Osteoblast (primary cell): Measurements from ENCODE around the gene MCRS1. TPM values are rescaled to one million over a fixed set of nuclear protein-coding genes. Genes with fewer than 3 reads are reported as not detected.

Experiments used
- DNase-seq: peaks from one replicate; pipeline ENCODE4 v3.0.0; 2011; ENCODE audit warnings: low spot score, mixed read lengths; ENCODE audit not compliant: insufficient read length; ENCODE audit errors: missing footprints
- H2AFZ ChIP-seq: 2 replicates; pipeline ENCODE4 v1.6.0; 2011; ENCODE audit warnings: mild to moderate bottlenecking, low read length
- H3K27ac ChIP-seq: 2 replicates; pipeline ENCODE4 v1.5.1; 2011; ENCODE audit warnings: mild to moderate bottlenecking, low read depth, low read length, moderate library complexity
- H3K27me3 ChIP-seq: 2 replicates; pipeline ENCODE4 v1.6.0; 2012; ENCODE audit warnings: mild to moderate bottlenecking, control low read depth, inconsistent platforms, low read length, moderate library complexity; ENCODE audit not compliant: insufficient read depth
- H3K36me3 ChIP-seq: 2 replicates; pipeline ENCODE4 v1.5.1; 2011; ENCODE audit warnings: mild to moderate bottlenecking, low read length, control low read depth, moderate library complexity; ENCODE audit not compliant: insufficient read depth
- H3K4me1 ChIP-seq: 2 replicates; pipeline ENCODE4 v1.5.1; 2011; ENCODE audit warnings: mild to moderate bottlenecking, low read length, control low read depth, moderate library complexity; ENCODE audit not compliant: insufficient read depth
- H3K4me2 ChIP-seq: 2 replicates; pipeline ENCODE4 v1.6.0; 2011; ENCODE audit warnings: mild to moderate bottlenecking, low read length; ENCODE audit not compliant: insufficient read depth
- H3K4me3 ChIP-seq: fragments of 200-600 bp; sonication (generic); 3 replicates; pipeline ENCODE4 v1.5.1; 2012; ENCODE audit warnings: mild to moderate bottlenecking, low read length, inconsistent platforms; ENCODE audit not compliant: insufficient read depth
- H3K79me2 ChIP-seq: 2 replicates; pipeline ENCODE4 v1.6.0; 2012; ENCODE audit warnings: mild to moderate bottlenecking, low read length, control low read depth, inconsistent platforms; ENCODE audit not compliant: insufficient read depth
- H3K9me3 ChIP-seq: 2 replicates; pipeline ENCODE4 v1.5.1; 2011; ENCODE audit warnings: low read depth, low read length, control low read depth
- H4K20me1 ChIP-seq: 2 replicates; pipeline ENCODE4 v1.6.0; 2012; ENCODE audit warnings: mild to moderate bottlenecking, low read length, control low read depth; ENCODE audit not compliant: insufficient read depth
- total RNA-seq: library from RNA; depleted of rRNA; stranded (reverse); fragments of >200 nt; gene quantifications from 2 replicates; pipeline ENCODE4 v1.2.3, GENCODE V29; 2012
- TF ChIP-seq, protein P1 (sequence below): IDR thresholded peaks from 2 replicates; pipeline ENCODE4 v1.5.1; 2011; ENCODE audit warnings: mild to moderate bottlenecking, low read depth, low read length, moderate library complexity; ENCODE audit errors: extremely low read depth

Gene MCRS1
- total RNA-seq, 1 donor, result 56.5 TPM

GRCh38 chr12:49545815-49546214 is 22.1 kb downstream of the MCRS1 start:
- H3K9me3 ChIP-seq, result no peaks in the 10 kb centered on the region
- H3K36me3 ChIP-seq, result no peaks in the 10 kb centered on the region
- DNase-seq, result peak; percentile 79
- peaks cover 5% of the 10 kb centered on the region for H3K4me1 ChIP-seq
- no peaks in the 10 kb centered on the region for H4K20me1 ChIP-seq
- no peak overlapping the region for H3K27ac ChIP-seq
- H2AFZ ChIP-seq, result no peak overlapping the region
- H3K79me2 ChIP-seq, result no peaks in the 10 kb centered on the region
- no peak overlapping the region for H3K4me2 ChIP-seq
- peaks cover 47% of the 10 kb centered on the region for H3K27me3 ChIP-seq
- H3K4me3 ChIP-seq, result no peak overlapping the region
- TF ChIP-seq, protein P1, sequence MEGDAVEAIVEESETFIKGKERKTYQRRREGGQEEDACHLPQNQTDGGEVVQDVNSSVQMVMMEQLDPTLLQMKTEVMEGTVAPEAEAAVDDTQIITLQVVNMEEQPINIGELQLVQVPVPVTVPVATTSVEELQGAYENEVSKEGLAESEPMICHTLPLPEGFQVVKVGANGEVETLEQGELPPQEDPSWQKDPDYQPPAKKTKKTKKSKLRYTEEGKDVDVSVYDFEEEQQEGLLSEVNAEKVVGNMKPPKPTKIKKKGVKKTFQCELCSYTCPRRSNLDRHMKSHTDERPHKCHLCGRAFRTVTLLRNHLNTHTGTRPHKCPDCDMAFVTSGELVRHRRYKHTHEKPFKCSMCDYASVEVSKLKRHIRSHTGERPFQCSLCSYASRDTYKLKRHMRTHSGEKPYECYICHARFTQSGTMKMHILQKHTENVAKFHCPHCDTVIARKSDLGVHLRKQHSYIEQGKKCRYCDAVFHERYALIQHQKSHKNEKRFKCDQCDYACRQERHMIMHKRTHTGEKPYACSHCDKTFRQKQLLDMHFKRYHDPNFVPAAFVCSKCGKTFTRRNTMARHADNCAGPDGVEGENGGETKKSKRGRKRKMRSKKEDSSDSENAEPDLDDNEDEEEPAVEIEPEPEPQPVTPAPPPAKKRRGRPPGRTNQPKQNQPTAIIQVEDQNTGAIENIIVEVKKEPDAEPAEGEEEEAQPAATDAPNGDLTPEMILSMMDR, result no peak

DNA sequence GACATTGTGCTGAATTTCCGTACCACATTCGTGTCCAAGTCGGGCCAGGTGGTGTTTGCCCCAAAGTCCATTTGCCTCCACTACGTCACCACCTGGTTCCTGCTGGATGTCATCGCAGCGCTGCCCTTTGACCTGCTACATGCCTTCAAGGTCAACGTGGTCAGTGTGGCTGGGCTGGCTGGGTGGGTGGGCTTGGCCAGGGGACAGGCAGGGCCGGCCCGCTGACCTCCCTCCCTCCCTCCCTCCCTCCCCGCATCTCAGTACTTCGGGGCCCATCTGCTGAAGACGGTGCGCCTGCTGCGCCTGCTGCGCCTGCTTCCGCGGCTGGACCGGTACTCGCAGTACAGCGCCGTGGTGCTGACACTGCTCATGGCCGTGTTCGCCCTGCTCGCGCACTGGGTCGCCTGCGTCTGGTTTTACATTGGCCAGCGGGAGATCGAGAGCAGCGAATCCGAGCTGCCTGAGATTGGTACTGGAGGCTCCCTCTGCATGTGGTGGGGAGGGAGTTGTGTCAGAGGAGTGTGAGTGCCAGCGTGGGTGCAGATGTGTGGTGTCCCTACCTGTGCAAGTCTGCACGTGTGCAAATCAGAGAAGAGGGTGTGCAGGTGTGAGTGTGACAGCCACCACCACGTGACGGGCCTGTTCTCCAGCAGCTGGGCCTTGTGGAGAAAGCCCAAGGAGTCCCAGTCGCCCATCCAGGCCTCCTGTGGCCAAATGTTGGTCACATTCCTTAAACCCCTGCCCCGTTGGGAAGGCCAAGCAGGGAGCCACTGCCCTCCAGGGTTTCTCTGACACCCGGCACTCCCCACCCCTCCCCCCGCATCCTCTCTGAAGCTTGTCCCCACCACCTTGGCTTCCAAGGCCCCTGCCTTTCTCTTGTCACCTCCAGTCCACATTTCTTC is 23.8 kb downstream of the MCRS1 start:
- TF ChIP-seq, protein P1, result no peak
- Histone ChIP-seq H3K4me3 (no peak overlapping the region), H3K27me3 (peaks cover 57% of the 10 kb centered on the region), H3K27ac (no peak overlapping the region), H4K20me1 (no peaks in the 10 kb centered on the region), H3K36me3 (no peaks in the 10 kb centered on the region), H3K79me2 (no peaks in the 10 kb centered on the region), H2AFZ (no peak overlapping the region), H3K9me3 (no peaks in the 10 kb centered on the region), H3K4me2 (no peak overlapping the region), H3K4me1 (peaks cover 5% of the 10 kb centered on the region)
- peak; percentile 88 for DNase-seq

DNA sequence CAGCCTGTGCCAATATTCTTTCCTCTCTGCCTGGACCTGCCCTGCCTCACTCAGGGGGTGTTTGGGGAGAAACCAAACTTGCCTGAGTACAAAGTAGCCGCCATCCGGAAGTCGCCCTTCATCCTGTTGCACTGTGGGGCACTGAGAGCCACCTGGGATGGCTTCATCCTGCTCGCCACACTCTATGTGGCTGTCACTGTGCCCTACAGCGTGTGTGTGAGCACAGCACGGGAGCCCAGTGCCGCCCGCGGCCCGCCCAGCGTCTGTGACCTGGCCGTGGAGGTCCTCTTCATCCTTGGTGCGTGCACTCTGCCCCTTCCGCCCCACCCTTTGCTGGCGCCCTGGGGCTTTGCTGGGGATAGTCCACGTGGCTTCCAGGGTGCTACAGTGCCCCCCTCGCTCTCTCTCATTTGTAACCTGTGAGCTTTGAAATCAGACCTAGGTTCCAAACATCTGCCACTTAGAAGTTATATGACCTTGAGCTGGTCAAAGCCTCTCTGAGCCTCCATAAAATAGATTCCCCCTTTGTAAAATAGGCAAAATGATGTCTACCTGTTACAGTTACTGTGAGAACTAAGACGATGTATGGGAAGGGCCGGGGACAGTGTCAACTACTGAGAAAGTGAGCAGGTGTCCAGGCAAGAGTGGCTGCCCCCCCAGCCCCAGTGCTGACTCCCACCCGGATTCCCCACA is 24.6 kb downstream of the MCRS1 start:
- Histone ChIP-seq H2AFZ (no peak overlapping the region), H3K79me2 (no peaks in the 10 kb centered on the region), H3K9me3 (no peaks in the 10 kb centered on the region), H3K4me2 (no peak overlapping the region), H3K27me3 (peaks cover 53% of the 10 kb centered on the region), H3K4me3 (no peak overlapping the region), H3K36me3 (no peaks in the 10 kb centered on the region), H3K27ac (no peak overlapping the region), H4K20me1 (no peaks in the 10 kb centered on the region), H3K4me1 (no peaks in the 10 kb centered on the region)
- TF ChIP-seq, protein P1, result no peak
- peak; percentile 77 for DNase-seq

DNA sequence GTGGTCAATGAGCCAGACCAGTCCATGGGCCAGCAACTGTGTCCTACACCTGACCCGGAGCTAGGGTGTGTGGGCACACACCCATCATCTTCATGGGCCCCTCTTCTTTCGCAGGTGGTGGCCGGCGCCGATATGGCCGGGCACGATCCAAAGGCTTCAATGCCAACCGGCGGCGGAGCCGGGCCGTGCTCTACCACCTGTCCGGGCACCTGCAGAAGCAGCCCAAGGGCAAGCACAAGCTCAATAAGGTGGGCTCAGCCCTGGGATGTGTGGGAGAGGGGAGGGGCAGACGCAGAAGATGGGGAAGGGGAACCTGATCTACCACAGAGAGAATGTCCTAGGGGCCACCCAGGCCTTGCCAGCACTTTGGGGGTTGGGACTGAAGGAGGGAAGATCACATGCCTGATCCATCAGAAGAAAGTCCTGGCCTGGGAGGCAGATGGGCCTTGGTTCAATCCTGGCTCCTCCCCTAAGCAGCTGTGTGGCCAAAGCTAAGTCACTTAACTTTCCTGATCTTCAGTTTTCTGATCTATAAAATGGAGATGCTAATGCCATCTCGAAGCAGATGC is 25.3 kb downstream of the MCRS1 start:
- no peaks in the 10 kb centered on the region for H3K79me2 ChIP-seq
- DNase-seq, result peak; percentile 72
- H2AFZ ChIP-seq, result no peak overlapping the region
- no peak overlapping the region for H3K27ac ChIP-seq
- peaks cover 53% of the 10 kb centered on the region for H3K27me3 ChIP-seq
- H3K36me3 ChIP-seq, result no peaks in the 10 kb centered on the region
- TF ChIP-seq, protein P1, result no peak
- H3K9me3 ChIP-seq, result no peaks in the 10 kb centered on the region
- H4K20me1 ChIP-seq, result no peaks in the 10 kb centered on the region
- peaks cover 5% of the 10 kb centered on the region for H3K4me1 ChIP-seq
- H3K4me3 ChIP-seq, result no peak overlapping the region
- H3K4me2 ChIP-seq, result no peak overlapping the region
